Pericardium fibroblast (primary cell): Measurements from ENCODE around the gene HMGCS1. TPM values are rescaled to one million over a fixed set of nuclear protein-coding genes. Genes with fewer than 3 reads are reported as not detected.

ENCODE experiments used
- total RNA-seq: library from RNA; depleted of rRNA; stranded (reverse); fragments of >200 nt; gene quantifications from 2 replicates; pipeline ENCODE4 v1.2.3, GENCODE V29; 2015

The HMGCS1 gene
- total RNA-seq, result 56.9 and 57.5 TPM in 2 replicates

GRCh38 chr5:43313035-43313853, at the start of gene HMGCS1:
TSS of gene HMGCS1 (minus strand) at chr5:43313412. CDS start at chr5:43298965, 14,447 bp downstream.

Other genes starting within 250 kb of the HMGCS1 start
- 15.6 and 17.0 TPM in 2 replicates for gene ZNF131, start 192.5 kb downstream of the HMGCS1 start, total RNA-seq
- gene NIM1K, start 121.2 kb downstream of the HMGCS1 start, total RNA-seq, result 0.70 TPM in 1 of 2 replicates, not detected in the other
- gene CCL28, start 99.0 kb upstream of the HMGCS1 start, total RNA-seq, result 1.3 and 3.1 TPM in 2 replicates
- gene TMEM267, start 170.5 kb upstream of the HMGCS1 start, total RNA-seq, result 3.7 and 11.6 TPM in 2 replicates
- 0.58 and 1.4 TPM in 2 replicates for gene C5orf34, start 201.7 kb upstream of the HMGCS1 start, total RNA-seq
- 70.7 and 88.1 TPM in 2 replicates for gene PAIP1, start 243.7 kb upstream of the HMGCS1 start, total RNA-seq